ENCODE measurements around the gene ASPSCR1. TPM values are rescaled to one million over a fixed set of nuclear protein-coding genes. Genes with fewer than 3 reads are reported as not detected.

The ASPSCR1 gene
- total and polyA plus RNA-seq, 2 of the 4 experiments (the other 2 are of a cell fraction), result 7.2 to 17.2 TPM

GRCh38 chr17:82053130-82053529 is 75.7 kb downstream of the ASPSCR1 start:
- H3K36me3 ChIP-seq (ENCODE audit: control insufficient read depth, insufficient read depth, low read length), result peaks cover 58% of the 10 kb centered on the region
- BruUV-seq (replicated peaks), result no TSS peak

More at GRCh38 chr17:82053130-82053529, 75.7 kb downstream of the ASPSCR1 start:
- Histone ChIP-seq H3K9me3 (ENCODE audit: control insufficient read depth, insufficient read depth, low read length) (no peaks in the 10 kb centered on the region), H2AFZ (replicated peaks; ENCODE audit: low read length, poor library complexity) (no peak overlapping the region), H3K18ac (ENCODE audit: low read depth, low read length) (no peak overlapping the region), H2BK15ac (ENCODE audit: low read depth, low read length) (no peak overlapping the region), H4K20me1 (ENCODE audit: insufficient read depth, low read length) (peaks cover 4% of the 10 kb centered on the region; the same call in 1 of the 2 replicates), H3K27ac (ENCODE audit: insufficient read depth, low read length) (no peak overlapping the region), H4K91ac (ENCODE audit: insufficient read depth, low read depth, low read length) (no peak overlapping the region), H2AK9ac (replicated peaks; ENCODE audit: low read depth, low read length, poor library complexity) (peak overlapping the region; percentile 60), H3K4ac (ENCODE audit: low read depth, low read length) (no peak overlapping the region), H3K79me1 (ENCODE audit: low read depth in 1 of 2, low read length in 2 of 2) (peaks cover 16 to 45% of the 10 kb centered on the region in 2 experiments), H3K23ac (ENCODE audit: low read depth, low read length) (no peak overlapping the region), H3K4me2 (ENCODE audit: low read depth, low read length) (peak overlapping the region; percentile 93; the same call in 1 of the 2 replicates), H3K9me1 (ENCODE audit: insufficient read depth, low read length) (peaks cover 5% of the 10 kb centered on the region), H3K4me1 (ENCODE audit: control insufficient read depth, insufficient read depth, low read length) (peaks cover 18% of the 10 kb centered on the region), H3K27me3 (ENCODE audit: control insufficient read depth, insufficient read depth, low read length) (no peaks in the 10 kb centered on the region), H4K8ac (ENCODE audit: low read depth in 2 of 2, low read length in 2 of 2) (no peak overlapping the region), H3K9ac (ENCODE audit: low read depth, low read length) (no peak overlapping the region; the same call in 1 of the 2 replicates), H2BK20ac (ENCODE audit: low read depth, low read length) (no peak overlapping the region), H2BK5ac (ENCODE audit: low read depth, low read length, poor library complexity, severe bottlenecking) (no peak overlapping the region), H4K5ac (ENCODE audit: low read depth, low read length) (no peak overlapping the region), H2AK5ac (ENCODE audit: low read depth, low read length) (no peak overlapping the region), H2BK120ac (ENCODE audit: low read depth, low read length) (no peak overlapping the region), H3K14ac (replicated peaks; ENCODE audit: low read depth, low read length) (no peak overlapping the region), H3K4me3 (ENCODE audit: insufficient read depth, low read depth, low read length) (peak overlapping the region; percentile 99; the same call in 1 of the 2 replicates), H3K56ac (ENCODE audit: extremely low read depth, insufficient read depth, low read length) (no peak overlapping the region)
- 93% methylated on average over 11 of the region's 19 CpGs; no CpG with 5 or more reads in 1 of the 2 experiments for WGBS, 2 experiments (ENCODE audit: extremely low coverage in 2 of 2, insufficient read length in 1 of 2)
- intact Hi-C loops (cut with micrococcal nuclease) (no loop called here), in situ Hi-C loops (cut with MboI; ENCODE audit: low sequenced_read_pairs) (no loop called here), dilution Hi-C loops (cut with HindIII; ENCODE audit: low sequenced_read_pairs, unreplicated experiment) (no loop called here)
- ChIA-PET POLR2A (ENCODE audit: unreplicated experiment) (no interaction called here), CTCF (no interaction called here)
- DNase-seq (no peak), ATAC-seq (ENCODE audit: low read depth) (no peak)
- no peak for TF ChIP-seq MAZ (IDR thresholded peaks at IDR 0.05; ENCODE audit: borderline replicate concordance, low read depth, low read length)
- TF ChIP-seq NFE2L2 (IDR thresholded peaks at IDR 0.05; ENCODE audit: low read depth, low read length), result no peak
- no peak for TF ChIP-seq POLR2A (IDR thresholded peaks at IDR 0.05; ENCODE audit: low read depth, low read length)
- no peak for TF ChIP-seq MAFK (IDR thresholded peaks at IDR 0.05; ENCODE audit: low read depth, low read length)
- no peak for TF ChIP-seq FOS (IDR thresholded peaks at IDR 0.05; ENCODE audit: low read depth, low read length)
- no peak for TF ChIP-seq ELK1 (IDR thresholded peaks at IDR 0.05; ENCODE audit: borderline replicate concordance, low read depth, low read length)
- TF ChIP-seq SMC3 (IDR thresholded peaks at IDR 0.05; ENCODE audit: low read depth, low read length), result no peak
- TF ChIP-seq CEBPB (IDR thresholded peaks at IDR 0.05; ENCODE audit: low read depth, low read length), result no peak
- TF ChIP-seq CHD1 (IDR thresholded peaks at IDR 0.05; ENCODE audit: low read depth, low read length), result no peak
- no peak for TF ChIP-seq RFX5 (IDR thresholded peaks at IDR 0.05; ENCODE audit: low read depth, low read length)
- no peak for TF ChIP-seq CTCF (conservative IDR thresholded peaks at IDR 0.05; ENCODE audit: low read depth, low read length)
- TF ChIP-seq MXI1 (IDR thresholded peaks at IDR 0.05; ENCODE audit: borderline replicate concordance, low read depth, low read length), result no peak
- no peak for TF ChIP-seq BHLHE40 (IDR thresholded peaks at IDR 0.05; ENCODE audit: low read depth, low read length)
